WTC11 (cell line): ENCODE measurements around the gene HOATZ.

Experiments
- CBFB ChIP-seq: sonication (generic); formaldehyde crosslinking; IDR thresholded peaks from 2 replicates; pipeline ENCODE4 v1.8.1; 2022; ENCODE audit warnings: mild to moderate bottlenecking, low read depth, missing genetic modification reagents
- CREM ChIP-seq: sonication (generic); formaldehyde crosslinking; IDR thresholded peaks from 2 replicates; pipeline ENCODE4 v1.8.1; 2022; ENCODE audit warnings: mild to moderate bottlenecking, missing genetic modification reagents, moderate library complexity
- GTF2I ChIP-seq: fragments of 250-450 bp; sonication (Bioruptor Pico); conservative IDR thresholded peaks from 2 replicates; pipeline ENCODE4 v1.4.0; 2021; ENCODE audit warnings: mild to moderate bottlenecking
- SMAD4 ChIP-seq: sonication (generic); formaldehyde crosslinking; IDR thresholded peaks from 2 replicates; pipeline ENCODE4 v1.8.0; 2022; ENCODE audit warnings: mild to moderate bottlenecking, missing genetic modification reagents
- TCF7 ChIP-seq: sonication (generic); formaldehyde crosslinking; IDR thresholded peaks from 2 replicates; pipeline ENCODE4 v1.8.0; 2022; ENCODE audit warnings: mild to moderate bottlenecking, low read depth, missing genetic modification reagents, moderate library complexity
- TEAD4 ChIP-seq: sonication (generic); formaldehyde crosslinking; IDR thresholded peaks from 2 replicates; pipeline ENCODE4 v1.8.0; 2022; ENCODE audit warnings: mild to moderate bottlenecking, missing genetic modification reagents
- ZBTB21 ChIP-seq: sonication (generic); formaldehyde crosslinking; IDR thresholded peaks from 2 replicates; pipeline ENCODE4 v1.8.1; 2023; ENCODE audit warnings: mild to moderate bottlenecking, missing genetic modification reagents, borderline replicate concordance
- ZNF138 ChIP-seq: sonication (generic); formaldehyde crosslinking; conservative IDR thresholded peaks from 2 replicates; pipeline ENCODE4 v1.8.1; 2022; ENCODE audit warnings: mild to moderate bottlenecking, moderate library complexity, missing genetic modification reagents
- ZNF423 ChIP-seq: fragments of 250-450 bp; sonication (Bioruptor Pico); IDR thresholded peaks from 2 replicates; pipeline ENCODE4 v2.1.2; 2022; ENCODE audit warnings: mild to moderate bottlenecking, moderate library complexity
- TF ChIP-seq, protein P1 (sequence below): sonication (generic); formaldehyde crosslinking; IDR thresholded peaks from 2 replicates; pipeline ENCODE4 v1.8.1; 2022; ENCODE audit warnings: low read depth, missing genetic modification reagents, borderline replicate concordance
- TF ChIP-seq, protein P2 (sequence below): fragments of 200-600 bp; IDR thresholded peaks from 2 replicates; pipeline ENCODE4 v1.8.0; 2022; ENCODE audit warnings: antibody characterized with exemption
- TF ChIP-seq, protein P3 (sequence below): sonication (generic); formaldehyde crosslinking; IDR thresholded peaks from 2 replicates; pipeline ENCODE4 v1.8.0; 2022; ENCODE audit warnings: mild to moderate bottlenecking, missing genetic modification reagents
- TF ChIP-seq, protein P4 (sequence below): sonication (generic); formaldehyde crosslinking; IDR thresholded peaks from 2 replicates; pipeline ENCODE4 v1.8.1; 2023; ENCODE audit warnings: mild to moderate bottlenecking, missing genetic modification reagents, borderline replicate concordance
- TF ChIP-seq, protein P5 (sequence below): sonication (generic); formaldehyde crosslinking; IDR thresholded peaks from 2 replicates; pipeline ENCODE4 v1.8.0; 2023; ENCODE audit warnings: mild to moderate bottlenecking, missing genetic modification reagents

DNA sequence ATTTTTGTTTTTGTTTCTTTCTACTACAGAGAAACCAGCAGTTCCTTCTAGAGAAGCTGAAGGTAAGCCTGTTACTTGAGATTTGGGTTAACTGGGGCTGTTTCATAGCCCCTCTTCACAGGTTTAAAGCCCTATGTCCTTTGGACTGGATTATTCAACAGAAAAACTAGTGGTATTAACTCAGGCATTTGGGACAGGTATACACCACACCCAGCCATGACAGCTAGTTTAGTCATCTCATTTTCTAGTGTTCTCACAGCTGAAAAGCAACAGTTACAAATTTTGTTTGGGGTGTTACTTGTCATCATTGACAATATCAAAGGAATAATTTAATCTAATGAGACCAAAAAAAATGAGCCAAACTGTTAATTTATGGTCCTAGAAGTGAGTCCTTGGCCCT is 40.0 kb downstream of the HOATZ start:
- TF ChIP-seq, protein P1, sequence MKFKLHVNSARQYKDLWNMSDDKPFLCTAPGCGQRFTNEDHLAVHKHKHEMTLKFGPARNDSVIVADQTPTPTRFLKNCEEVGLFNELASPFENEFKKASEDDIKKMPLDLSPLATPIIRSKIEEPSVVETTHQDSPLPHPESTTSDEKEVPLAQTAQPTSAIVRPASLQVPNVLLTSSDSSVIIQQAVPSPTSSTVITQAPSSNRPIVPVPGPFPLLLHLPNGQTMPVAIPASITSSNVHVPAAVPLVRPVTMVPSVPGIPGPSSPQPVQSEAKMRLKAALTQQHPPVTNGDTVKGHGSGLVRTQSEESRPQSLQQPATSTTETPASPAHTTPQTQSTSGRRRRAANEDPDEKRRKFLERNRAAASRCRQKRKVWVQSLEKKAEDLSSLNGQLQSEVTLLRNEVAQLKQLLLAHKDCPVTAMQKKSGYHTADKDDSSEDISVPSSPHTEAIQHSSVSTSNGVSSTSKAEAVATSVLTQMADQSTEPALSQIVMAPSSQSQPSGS (CRISPR knock-in tag), result no peak
- TF ChIP-seq CREM (CRISPR knock-in tag) (no peak), GTF2I (CRISPR knock-in tag) (no peak), ZBTB21 (CRISPR knock-in tag) (no peak), TCF7 (no peak), ZNF423 (CRISPR knock-in tag) (no peak), SMAD4 (CRISPR knock-in tag) (no peak), TEAD4 (CRISPR knock-in tag) (no peak), ZNF138 (no peak), CBFB (CRISPR knock-in tag) (no peak)
- TF ChIP-seq, protein P2, sequence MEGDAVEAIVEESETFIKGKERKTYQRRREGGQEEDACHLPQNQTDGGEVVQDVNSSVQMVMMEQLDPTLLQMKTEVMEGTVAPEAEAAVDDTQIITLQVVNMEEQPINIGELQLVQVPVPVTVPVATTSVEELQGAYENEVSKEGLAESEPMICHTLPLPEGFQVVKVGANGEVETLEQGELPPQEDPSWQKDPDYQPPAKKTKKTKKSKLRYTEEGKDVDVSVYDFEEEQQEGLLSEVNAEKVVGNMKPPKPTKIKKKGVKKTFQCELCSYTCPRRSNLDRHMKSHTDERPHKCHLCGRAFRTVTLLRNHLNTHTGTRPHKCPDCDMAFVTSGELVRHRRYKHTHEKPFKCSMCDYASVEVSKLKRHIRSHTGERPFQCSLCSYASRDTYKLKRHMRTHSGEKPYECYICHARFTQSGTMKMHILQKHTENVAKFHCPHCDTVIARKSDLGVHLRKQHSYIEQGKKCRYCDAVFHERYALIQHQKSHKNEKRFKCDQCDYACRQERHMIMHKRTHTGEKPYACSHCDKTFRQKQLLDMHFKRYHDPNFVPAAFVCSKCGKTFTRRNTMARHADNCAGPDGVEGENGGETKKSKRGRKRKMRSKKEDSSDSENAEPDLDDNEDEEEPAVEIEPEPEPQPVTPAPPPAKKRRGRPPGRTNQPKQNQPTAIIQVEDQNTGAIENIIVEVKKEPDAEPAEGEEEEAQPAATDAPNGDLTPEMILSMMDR, result no peak
- TF ChIP-seq, protein P3, sequence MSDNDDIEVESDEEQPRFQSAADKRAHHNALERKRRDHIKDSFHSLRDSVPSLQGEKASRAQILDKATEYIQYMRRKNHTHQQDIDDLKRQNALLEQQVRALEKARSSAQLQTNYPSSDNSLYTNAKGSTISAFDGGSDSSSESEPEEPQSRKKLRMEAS (CRISPR knock-in tag), result no peak
- TF ChIP-seq, protein P4, sequence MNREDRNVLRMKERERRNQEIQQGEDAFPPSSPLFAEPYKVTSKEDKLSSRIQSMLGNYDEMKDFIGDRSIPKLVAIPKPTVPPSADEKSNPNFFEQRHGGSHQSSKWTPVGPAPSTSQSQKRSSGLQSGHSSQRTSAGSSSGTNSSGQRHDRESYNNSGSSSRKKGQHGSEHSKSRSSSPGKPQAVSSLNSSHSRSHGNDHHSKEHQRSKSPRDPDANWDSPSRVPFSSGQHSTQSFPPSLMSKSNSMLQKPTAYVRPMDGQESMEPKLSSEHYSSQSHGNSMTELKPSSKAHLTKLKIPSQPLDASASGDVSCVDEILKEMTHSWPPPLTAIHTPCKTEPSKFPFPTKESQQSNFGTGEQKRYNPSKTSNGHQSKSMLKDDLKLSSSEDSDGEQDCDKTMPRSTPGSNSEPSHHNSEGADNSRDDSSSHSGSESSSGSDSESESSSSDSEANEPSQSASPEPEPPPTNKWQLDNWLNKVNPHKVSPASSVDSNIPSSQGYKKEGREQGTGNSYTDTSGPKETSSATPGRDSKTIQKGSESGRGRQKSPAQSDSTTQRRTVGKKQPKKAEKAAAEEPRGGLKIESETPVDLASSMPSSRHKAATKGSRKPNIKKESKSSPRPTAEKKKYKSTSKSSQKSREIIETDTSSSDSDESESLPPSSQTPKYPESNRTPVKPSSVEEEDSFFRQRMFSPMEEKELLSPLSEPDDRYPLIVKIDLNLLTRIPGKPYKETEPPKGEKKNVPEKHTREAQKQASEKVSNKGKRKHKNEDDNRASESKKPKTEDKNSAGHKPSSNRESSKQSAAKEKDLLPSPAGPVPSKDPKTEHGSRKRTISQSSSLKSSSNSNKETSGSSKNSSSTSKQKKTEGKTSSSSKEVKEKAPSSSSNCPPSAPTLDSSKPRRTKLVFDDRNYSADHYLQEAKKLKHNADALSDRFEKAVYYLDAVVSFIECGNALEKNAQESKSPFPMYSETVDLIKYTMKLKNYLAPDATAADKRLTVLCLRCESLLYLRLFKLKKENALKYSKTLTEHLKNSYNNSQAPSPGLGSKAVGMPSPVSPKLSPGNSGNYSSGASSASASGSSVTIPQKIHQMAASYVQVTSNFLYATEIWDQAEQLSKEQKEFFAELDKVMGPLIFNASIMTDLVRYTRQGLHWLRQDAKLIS, result no peak
- TF ChIP-seq, protein P5, sequence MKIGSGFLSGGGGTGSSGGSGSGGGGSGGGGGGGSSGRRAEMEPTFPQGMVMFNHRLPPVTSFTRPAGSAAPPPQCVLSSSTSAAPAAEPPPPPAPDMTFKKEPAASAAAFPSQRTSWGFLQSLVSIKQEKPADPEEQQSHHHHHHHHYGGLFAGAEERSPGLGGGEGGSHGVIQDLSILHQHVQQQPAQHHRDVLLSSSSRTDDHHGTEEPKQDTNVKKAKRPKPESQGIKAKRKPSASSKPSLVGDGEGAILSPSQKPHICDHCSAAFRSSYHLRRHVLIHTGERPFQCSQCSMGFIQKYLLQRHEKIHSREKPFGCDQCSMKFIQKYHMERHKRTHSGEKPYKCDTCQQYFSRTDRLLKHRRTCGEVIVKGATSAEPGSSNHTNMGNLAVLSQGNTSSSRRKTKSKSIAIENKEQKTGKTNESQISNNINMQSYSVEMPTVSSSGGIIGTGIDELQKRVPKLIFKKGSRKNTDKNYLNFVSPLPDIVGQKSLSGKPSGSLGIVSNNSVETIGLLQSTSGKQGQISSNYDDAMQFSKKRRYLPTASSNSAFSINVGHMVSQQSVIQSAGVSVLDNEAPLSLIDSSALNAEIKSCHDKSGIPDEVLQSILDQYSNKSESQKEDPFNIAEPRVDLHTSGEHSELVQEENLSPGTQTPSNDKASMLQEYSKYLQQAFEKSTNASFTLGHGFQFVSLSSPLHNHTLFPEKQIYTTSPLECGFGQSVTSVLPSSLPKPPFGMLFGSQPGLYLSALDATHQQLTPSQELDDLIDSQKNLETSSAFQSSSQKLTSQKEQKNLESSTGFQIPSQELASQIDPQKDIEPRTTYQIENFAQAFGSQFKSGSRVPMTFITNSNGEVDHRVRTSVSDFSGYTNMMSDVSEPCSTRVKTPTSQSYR (CRISPR knock-in tag), result no peak
